ENCODE results near the gene RASA3.

RASA3 gene

DNA sequence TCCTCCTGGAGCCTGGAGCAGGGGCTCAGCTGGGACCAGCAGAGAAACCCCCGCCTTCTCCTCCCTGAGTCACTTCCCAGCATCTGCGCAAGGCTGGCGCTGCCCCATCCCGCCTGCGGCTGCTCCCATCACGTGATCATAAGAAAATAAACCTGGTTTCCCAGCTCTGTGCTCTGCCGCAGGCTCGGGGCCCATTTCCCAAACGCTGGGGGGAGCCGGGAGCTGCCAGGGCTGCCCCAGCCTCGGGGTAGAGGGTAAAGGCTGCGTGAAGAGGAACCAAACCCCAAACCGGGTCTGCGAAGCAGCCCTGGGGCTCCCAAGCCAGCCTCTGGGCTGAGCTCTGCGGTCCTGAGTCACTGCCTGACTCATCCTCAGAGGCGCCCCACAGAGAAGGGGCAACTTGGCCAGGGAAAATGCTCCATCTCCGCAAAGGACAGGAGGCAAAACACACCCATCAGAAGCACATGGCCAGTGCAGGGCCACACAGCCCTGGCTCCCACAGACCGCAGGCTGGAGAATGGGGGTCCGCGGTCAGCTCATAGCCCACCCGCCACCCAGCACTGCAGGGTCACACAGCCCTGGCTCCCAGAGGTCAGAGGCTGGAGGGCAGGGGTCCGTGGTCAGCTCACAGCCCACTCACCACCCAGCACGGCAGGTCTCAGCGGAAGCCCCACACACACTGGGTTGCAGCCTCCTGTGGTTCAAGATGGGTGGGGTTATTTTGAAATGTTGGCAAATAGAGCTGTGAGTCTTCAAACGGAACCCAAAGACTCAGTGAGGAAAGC is 67.1 kb downstream of the RASA3 start:
- peak; percentile 94 for DNase-seq

DNA sequence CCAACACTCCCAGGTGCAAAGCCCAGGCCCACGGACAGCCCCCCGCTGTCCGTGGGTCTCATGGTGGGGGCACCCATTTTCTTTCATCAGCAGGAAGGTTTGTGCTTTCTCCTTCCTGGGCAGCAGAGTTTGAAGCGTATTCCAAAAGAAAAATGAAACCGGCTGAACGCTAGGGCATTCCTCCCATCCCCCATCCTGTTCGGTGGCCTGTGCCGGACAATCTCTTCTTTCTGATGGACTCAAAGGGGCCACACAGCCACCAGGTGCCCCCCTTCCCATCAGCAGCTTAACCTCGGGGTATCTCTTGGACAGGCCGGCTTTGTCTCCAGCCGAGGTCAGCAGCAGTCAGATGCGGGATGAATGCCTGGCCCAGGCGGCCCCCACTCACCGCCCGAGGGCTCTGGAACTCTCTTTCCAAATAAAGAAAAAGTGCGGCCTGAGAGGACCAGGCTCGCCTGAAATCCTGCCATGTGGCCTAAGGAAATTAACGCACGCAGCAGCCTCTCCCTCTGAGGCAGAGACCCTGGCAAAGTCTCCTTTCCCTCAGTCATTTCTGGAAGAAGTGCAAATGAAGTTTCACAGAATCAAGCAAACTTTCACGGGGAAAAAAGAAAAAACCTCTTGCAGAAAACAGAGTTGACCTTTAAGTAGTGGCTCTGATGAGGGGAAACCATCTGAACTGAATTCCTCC is 67.8 kb downstream of the RASA3 start:
- DNase-seq: peak; percentile 76

DNA sequence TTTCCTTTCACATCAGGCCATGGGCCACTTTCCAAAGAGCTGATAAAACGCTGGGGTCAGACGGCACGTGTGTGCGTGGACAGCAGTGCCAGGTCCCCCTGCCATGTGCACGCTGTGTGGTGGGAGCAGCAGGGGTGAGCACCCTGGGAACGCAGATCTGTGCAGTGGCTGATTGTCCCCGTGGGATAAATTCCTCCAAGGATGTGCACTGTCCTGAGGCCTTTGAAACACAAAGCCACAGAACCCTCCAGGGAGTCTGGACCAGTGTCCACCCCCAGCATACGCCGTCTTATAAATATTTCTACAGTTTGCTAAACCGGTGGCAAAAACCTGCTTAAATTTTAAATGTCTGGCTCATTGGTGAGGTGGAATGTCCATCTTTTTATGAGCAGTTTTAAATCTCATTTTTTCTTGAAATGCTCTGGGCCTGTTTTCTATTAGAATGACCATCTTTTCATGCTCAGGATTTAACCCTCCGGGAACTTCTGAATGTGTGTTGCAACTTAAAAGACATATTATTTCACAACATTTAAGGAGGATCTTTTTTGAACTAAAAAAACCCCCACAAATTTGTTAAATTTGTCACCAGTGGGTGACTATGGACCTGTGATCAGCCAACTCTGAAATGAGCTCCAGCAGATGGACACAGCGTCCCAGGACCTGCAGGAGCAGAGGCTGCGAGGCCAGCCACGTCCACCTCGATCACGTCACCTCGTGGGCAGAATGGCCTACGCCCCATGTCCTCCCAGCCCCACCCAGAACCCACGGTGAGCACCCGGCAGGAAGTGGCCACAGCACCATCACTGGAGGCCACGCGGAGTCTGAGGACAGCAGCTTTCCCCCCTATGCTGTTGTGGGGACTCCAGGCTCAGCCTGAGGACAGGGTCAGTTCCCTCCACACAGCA is 68.6 kb downstream of the RASA3 start:
- DNase-seq: no peak

DNA sequence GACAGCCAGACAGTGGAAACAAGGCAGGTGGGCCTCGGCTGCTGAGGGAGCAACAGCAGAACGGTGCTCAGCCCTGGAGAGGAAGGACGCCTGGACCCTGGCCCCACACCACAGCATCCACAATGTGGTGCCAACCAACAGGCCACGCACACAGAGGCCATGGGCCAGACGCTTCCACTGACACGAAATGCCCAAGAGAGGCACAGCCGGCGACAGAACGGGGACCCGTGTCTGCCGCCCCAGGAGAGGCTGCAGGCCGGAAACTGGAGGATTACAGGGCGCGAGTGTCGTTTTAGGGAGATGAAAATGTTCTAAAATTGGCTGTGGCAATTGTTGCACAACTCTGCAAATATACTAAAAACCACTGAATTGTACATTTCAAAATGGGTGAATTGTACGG is 69.7 kb downstream of the RASA3 start:
- no peak for DNase-seq

DNA sequence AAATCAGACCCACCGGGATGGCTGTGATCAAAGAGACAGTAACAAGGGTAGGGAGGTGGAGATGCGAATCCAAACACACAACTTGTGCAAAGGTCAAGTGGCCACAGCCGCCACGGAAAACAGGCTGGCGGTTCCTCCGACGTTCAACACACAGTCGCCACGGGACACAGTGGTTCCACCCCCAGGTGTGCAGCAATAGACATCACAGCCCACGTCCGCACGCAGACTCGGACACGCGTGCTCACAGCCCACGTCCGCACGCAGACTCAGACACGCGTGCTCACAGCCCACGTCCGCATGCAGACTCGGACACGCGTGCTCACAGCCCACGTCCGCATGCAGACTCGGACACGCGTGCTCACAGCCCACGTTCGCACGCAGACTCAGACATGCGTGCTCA is 70.1 kb downstream of the RASA3 start:
- DNase-seq: no peak

DNA sequence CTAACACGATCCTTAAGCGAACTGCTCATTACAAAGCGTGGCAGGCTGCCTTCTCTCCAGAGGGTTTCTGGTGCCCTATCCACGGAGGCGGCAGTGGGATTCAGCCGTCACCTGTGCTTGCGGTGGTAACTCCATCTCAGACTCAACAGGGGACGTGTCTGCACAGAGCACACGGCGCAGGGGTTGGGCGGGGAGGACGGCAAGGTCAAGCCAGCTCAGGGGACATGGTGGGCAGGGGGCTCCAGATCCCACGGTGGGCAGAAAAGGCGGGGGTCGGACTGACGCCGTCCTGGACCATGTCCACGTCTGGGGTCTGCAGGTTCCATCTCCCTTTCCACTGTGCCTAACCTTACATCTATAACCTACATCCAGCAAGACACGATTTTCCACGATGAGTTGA is 70.7 kb downstream of the RASA3 start:
- DNase-seq: no peak

DNA sequence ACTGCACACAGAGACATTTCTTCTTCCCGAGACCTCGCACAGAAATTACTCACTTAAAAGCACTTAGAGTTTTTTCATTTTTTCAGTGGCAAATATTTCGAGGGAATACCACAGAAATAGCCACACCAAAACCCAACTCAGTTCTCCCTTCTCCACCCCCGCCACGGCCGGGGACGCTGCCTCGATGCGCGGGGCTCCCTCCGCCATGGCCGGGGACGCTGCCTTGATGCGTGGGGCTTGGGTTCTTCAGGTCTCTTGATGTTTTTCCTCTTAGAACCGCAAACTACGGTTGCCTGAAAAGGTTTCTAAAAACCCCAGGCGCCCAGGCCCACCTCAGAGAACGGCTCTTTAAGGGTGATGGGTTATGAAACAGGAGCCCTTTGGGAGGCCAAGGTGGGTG is 71.4 kb downstream of the RASA3 start:
- DNase-seq: no peak

DNA sequence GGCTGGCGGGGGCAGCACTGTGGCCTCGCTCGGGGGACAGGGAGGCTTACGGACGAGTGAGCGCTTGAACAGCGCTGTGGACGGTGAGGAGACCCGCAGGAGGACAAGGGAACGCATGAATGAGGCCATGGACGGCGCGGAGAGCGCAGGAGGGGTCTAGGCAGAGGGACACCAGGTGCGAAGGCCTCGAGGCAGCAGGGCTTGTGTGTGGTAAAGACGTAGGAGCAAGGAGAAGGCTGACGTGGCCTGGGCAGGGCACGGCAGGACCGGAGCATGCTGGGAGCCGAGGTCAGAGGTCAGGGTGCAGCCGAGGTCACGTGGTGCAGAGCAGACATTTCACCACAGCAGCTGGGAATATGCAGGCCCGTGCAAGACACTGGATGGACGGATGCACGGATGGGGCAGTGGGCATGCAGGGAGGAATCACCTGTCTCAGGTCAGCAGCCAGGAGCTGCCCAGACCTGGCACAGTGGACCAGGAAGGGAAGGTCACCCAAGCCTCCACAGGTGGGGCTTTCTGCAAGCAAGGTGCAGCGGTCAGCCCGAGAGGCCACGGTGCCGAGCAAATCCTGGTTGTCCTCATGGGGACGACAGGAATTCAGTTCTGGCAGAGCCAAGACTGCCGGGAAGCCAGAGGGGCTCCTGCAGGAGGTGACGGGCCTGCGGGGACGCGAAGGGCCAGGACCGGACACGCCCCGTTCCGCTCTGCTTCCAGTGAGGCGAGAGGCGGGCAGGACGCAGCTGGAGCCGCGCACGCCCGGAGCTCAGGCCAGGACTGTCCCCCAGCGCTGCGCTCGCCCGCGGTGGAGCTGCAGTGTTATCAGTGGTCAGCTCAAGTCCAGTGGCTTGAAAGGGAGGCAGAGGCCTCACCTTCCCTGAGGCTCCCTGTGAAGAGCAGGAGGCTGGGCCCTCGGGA is 72.2 kb downstream of the RASA3 start:
- DNase-seq: no peak

DNA sequence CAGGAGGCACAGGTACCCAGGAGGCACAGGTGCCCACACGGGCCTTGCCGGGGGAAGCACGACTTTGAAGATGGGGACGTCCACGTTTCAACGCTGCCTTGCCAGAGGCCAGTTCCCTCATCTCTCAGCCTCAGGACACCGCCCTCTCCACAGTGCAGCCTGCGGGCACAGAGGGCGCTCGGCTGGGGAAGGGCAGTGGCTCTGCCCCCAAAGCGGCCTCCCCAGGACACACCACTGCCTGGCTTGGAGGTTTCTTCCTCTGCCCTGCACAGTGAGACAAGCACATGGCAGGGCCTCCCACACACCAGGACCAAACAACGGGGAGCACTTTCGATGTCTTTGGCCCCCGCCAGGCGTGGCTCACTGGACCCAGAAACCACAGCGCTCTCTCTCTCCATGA is 73.0 kb downstream of the RASA3 start:
- DNase-seq: no peak

DNA sequence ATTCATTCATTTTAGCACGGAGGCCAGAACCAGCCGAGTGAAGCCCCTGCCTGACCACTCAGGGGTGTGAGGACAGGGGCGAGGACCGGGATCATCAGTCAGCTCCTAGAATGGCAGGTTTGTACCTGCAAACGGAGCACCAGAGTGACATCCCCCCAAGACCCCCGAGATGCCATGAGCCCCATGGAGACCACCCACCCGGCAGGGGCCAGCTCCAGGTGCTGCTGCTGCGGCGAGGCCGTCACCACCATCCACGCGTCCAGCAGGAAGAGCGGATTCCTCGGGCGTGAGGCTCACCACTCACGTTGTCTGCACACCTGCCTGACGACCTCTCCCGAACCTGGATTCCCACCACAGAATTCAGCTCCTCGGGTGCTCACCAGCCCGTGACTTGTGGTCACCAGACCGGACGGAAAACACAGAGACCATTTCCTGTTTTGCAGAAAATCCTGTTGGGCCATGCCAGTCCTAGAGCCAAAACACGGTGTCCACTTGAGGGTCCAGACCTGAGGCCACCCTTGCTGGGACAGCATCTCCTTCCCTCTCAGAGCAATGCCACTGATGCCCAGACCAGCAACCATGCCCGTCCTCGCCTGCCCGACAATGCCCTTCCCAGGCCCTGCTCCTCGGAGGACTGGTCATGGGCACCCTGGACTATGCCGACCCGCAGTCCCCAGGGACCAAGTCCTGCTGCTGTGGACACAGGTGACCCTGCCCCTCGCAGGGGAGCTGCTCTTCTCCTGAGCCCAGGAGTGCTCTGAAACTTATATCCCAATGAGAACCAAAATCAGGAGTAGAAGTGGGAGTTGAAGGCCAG is 74.2 kb downstream of the RASA3 start:
- no peak for DNase-seq

DNA sequence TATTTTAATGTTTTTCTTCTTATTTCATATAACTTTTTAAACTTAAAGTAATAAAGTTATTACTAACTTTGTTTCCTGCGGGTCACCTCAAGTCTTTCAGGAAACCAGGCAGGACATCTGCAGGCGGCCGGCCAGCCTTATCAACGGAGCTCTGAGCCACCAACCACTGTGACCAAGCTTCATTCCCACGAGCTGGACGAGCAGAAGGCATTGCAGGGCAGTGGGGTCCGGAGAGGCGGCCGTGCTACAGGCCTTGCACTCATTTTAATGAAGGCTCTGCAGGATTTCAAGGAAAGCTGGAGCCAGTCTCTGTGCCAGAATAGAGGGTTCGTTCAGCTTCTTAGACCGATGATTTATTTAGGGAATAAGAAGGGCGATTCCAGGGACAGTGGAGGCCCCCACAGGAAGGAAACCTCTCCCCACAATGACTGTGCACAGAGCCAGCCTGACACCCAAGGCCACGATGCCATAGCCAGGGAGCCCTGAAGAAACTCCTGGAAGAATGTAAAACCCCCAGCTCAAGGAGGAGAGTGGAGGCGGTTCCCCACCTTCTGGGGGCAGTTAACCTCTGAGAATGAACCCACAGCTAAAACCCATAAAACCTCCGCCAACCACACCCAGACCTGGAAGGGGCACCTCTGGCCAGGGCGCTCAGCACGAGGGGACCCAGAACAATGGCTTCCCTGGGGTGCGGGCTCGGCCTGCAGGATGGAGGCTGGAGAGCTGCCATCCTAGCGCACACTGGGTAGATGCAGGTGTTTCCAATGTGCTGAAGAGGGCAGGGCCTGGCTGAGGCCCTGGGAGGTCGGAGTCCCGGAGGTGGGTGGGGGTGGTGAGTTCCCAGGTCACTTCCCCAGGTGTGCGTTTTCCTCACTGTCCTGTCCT is 75.0 kb downstream of the RASA3 start:
- DNase-seq: no peak

DNA sequence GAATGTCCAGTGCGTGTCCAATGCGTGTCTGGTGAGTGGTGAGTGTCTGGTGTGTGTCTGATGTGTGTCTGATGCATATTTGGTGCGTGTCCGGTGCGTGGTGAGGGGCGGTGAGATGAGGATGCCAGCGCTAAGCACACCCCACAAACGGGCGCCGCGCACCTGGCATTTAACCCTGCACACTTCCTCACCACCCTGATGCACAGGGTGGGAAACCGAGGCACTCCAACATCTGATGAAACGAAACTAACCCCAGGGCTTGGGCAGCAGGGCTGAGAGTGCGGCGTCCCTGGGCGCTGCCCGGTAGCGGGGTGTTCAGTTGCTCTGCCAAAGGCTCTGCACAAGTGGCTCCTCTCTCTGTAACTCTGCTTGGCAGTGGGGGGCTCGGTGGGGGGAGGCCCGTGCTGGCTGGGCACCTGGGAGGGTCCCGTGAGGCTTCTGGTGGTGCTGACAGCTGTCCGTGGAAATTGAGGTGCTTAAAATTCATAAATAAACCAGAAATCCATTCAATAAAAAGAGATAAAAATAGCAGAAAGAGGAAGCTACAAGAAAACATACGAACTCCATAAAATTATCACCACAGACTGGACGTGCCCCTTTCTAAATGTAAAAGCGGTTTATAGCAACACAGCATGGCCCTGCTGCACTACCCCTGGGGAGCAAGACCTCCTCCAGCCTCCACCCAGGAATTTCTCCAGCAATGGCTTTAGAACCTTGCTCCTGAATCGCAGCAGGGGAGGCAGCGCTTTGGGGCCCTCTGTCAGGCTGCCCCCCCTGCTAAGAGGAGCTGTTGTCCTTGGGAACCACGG is 76.0 kb downstream of the RASA3 start:
- no peak for DNase-seq

DNA sequence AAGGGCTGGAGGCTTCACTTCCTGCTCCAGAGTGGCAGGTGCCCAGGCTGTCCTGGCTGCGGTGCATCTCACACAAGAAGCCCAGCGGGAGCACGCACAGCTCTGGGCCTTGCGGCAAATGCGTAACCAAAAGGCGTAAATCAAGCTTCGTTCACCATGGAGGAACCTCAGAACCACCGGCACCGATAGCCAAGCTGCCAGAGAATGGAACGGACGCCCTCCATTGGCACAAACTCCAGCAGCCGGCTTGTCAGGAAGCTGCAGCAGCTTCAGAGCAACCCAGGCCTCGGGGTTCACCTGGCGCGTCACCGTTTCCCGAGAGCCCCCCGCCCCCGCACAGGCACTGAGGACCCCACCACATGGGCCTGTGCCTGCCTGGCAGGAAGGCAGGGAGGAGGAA is 76.7 kb downstream of the RASA3 start:
- no peak for DNase-seq

DNA sequence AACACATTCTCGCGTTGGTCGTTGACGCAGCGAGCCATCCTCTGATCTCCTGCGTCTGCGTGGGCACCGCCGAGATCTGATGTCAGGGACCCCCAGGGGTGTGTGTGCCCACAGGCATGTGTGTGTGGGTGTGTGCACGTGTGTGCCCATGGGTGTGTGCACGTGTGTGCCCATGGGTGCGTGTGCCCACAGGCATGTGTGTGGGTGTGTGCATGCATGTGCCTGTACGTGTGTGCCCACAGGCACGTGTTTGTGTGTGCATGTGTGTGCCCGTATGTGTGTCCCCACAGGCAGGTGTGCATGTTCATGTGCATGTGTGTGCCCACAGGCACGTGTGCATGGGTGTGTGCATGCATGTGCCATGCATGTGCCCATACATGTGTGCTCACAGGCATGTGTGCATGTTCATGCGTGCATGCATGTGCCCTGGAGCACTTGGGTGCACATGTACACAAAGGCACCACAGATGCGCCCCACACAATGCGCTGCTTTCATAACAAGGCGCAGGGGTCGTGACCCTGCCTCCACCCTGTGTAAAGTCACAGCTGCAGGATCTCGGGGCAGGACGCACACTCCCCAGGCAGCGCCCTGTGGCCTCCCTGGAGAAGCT is 77.5 kb downstream of the RASA3 start:
- no peak for DNase-seq

DNA sequence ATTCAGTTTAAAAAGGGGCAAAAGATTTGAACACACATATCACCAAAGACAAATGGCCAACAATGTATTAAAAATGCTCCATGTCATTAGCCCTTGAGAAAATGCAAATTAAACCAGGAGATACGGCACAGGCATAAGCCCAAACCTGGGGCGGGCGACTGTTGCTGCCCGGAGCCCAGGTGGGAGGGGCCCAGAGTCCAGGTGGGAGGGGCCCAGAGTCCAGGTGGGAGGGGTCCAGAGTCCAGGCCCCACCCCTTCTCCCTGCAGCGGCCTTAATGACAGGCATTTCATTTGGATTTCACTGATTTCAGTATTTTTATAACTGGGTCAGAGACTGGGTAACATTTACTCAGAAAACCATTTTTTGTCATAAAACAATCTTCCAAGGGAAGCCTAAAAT is 78.2 kb downstream of the RASA3 start:
- DNase-seq: no peak

DNA sequence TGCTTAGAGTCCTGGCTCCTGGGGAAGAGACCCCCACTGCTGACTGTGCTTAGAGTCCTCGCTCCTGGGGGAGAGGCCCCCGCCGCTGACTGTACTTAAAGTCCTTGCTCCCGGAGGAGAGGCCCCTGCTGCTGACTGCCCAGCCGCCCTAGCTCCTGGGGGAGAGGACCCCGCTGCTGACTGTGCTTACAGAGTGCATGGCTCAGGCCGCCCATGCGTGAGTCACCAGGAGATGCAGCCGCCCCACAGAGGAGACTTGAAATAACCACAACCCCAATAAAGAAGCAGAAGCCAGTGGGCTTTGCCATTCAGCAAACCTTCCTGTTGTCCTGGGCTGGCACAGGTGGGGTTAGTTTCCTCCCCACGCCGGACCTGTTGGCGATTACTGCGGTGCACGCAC is 79.4 kb downstream of the RASA3 start:
- no peak for DNase-seq

DNA sequence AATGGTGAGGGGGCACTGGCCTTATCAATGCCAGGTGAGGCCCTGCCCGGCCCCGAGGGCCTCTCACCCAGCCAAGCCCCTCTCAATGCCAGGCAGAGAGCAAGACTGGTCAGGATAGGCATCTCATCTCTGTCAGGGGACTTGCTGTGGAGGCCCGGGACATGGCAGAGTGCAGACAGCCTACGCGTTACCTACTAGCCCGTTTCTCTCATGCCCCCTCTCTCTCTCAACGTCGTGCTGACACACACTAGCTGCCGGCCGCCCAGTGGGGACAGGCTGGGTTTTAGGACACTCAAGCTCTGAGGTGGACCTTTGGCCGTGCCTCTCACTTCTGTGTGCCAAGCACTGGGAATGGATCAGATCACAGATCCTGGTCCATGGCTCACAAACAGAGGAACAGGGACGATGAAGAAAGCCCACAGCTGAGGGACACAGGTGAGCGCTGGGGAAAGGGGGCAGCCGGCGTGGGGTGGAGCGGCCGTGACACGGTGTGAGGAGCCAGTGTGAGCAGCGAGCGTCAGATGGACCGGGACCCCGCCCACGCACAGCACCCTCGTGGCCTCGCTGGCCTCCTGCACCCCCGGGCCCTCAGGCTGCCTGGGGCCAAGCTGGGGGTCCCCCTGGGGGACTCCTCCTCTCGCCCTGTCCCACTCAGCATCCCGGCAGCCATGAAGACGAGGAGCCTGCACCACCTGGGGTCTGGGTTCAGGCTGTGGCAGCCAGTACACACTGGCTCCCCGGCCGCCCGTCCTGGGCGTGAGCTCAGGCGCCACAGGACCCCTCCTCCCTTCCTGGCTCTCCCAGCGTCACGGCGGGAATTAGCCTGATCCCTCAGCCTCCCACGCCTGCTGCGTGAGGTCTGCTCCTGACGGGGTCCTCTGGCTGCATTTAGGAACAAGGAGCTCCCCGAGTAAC is 81.6 kb downstream of the RASA3 start:
- no peak for DNase-seq

DNA sequence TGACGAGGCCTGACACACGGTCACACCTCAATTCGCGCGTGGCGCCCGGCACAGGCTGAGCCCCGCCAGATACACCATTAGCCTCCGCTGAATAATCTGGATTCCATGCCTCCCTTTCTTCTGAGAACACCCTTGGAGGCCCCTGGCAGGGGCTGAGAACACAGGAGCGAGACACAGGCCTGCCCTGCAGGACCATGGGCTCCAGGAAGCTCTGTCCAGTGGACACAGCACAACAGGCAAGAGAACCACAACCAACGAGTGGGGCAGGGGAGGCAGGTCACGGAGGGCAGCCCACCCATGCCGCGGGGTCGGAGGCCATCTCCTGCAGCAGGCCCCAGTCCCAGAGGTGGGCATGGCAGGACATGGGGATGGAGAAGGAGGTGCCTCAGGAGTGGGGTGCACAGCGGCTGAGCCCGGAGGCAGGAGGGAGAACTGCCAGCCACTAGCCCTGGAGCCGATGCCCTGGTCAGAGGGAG is 82.8 kb downstream of the RASA3 start:
- no peak for DNase-seq

Measured in eye (tissue), 1 donor.